HL-60/S4 treated with phorbol 12-myristate 13-acetate at 8.2 ng/mL for 4 days and 3 days (cell line): ENCODE results near the gene MAMLD1.

Experiments
- in situ Hi-C: fragments of 300-500 bp; cut with MboI; formaldehyde crosslinking; loops from 2 replicates; pipeline ENCODE4 v1.15.0; 2022; ENCODE audit warnings: low sequenced_read_pairs

Gene MAMLD1

GRCh38 chrX:150489359-150490015, 126.4 kb downstream of the MAMLD1 start:
- in situ Hi-C loops = no loop called here

- in situ Hi-C loops = no loop called here
These were observed 132.4 kb downstream of the MAMLD1 start for GRCh38 chrX:150495496-150495895.

GRCh38 chrX:150499240-150499639, 136.1 kb downstream of the MAMLD1 start:
- in situ Hi-C loops = no loop called here

GRCh38 chrX:150502091-150502490, 139.0 kb downstream of the MAMLD1 start:
- in situ Hi-C loops = no loop called here

GRCh38 chrX:150502979-150503897, 140.1 kb downstream of the MAMLD1 start:
- in situ Hi-C loops = no loop called here

- in situ Hi-C loops = no loop called here
These were observed 140.7 kb downstream of the MAMLD1 start for GRCh38 chrX:150503898-150504219.

- in situ Hi-C loops = no loop called here
These were observed 141.5 kb downstream of the MAMLD1 start for GRCh38 chrX:150504397-150505182.

- in situ Hi-C loops = no loop called here
These were observed 142.9 kb downstream of the MAMLD1 start for GRCh38 chrX:150506020-150506419.

GRCh38 chrX:150506486-150506885, 143.4 kb downstream of the MAMLD1 start:
- in situ Hi-C loops = no loop called here

GRCh38 chrX:150507251-150507856, 144.2 kb downstream of the MAMLD1 start:
- in situ Hi-C loops = no loop called here

- in situ Hi-C loops = no loop called here
These were observed 144.9 kb downstream of the MAMLD1 start for GRCh38 chrX:150508018-150508417.

- in situ Hi-C loops = no loop called here
These were observed 145.6 kb downstream of the MAMLD1 start for GRCh38 chrX:150508451-150509367.

- in situ Hi-C loops = no loop called here
These were observed 146.6 kb downstream of the MAMLD1 start for GRCh38 chrX:150509703-150510102.

- in situ Hi-C loops = no loop called here
These were observed 149.4 kb downstream of the MAMLD1 start for GRCh38 chrX:150512461-150512901.

- in situ Hi-C loops = no loop called here
These were observed 150.4 kb downstream of the MAMLD1 start for GRCh38 chrX:150513544-150513943.

GRCh38 chrX:150514462-150514861, 151.3 kb downstream of the MAMLD1 start:
- in situ Hi-C loops = no loop called here

GRCh38 chrX:150515801-150516200, 152.7 kb downstream of the MAMLD1 start:
- in situ Hi-C loops = no loop called here

- in situ Hi-C loops = no loop called here
These were observed 154.3 kb downstream of the MAMLD1 start for GRCh38 chrX:150517303-150517910.

- in situ Hi-C loops = no loop called here
These were observed 159.4 kb downstream of the MAMLD1 start for GRCh38 chrX:150522494-150522893.
